Measurements from ENCODE around the gene ILF3. TPM values are rescaled to one million over a fixed set of nuclear protein-coding genes. Genes with fewer than 3 reads are reported as not detected.

Gene ILF3
- polyA plus RNA-seq, 1 donor (not counting 4 experiments of a cell fraction or from before 2014, with no cell fraction given) = 162 TPM

GRCh38 chr19:10717356-10718204 lies 63.4 kb downstream of the ILF3 start, which contains the start of gene DNM2:
TSS of gene DNM2 (plus strand) at chr19:10718079. CDS start at chr19:10718243, 164 bp downstream.
- peaks cover 28% of the 10 kb centered on the region for H4K20me1 ChIP-seq (ENCODE audit: control insufficient read depth, extremely low read depth, insufficient read depth, low read length)
- H3K9me1 ChIP-seq (ENCODE audit: control insufficient read depth, extremely low read depth, insufficient read depth, low read length) = peaks cover 10% of the 10 kb centered on the region
- H3K9me3 ChIP-seq (ENCODE audit: control insufficient read depth, low read depth, low read length) = no peaks in the 10 kb centered on the region
- peak within 1 kb of the TSS; percentile 66 for H3K27ac ChIP-seq (ENCODE audit: control insufficient read depth, insufficient read depth, low read length)
- H2AFZ ChIP-seq (ENCODE audit: control insufficient read depth, low read length) = peak within 1 kb of the TSS; percentile 82
- dilution Hi-C loops (cut with MboI; ENCODE audit: extremely low pct_ligation_motif_present, low sequenced_read_pairs) = no loop called here
- FAIRE-seq (peak; percentile 96), DNase-seq (ENCODE audit: low read depth, low spot score) (peak; percentile 99)
- peaks cover 47% of the 10 kb centered on the region for H3K79me2 ChIP-seq (ENCODE audit: control insufficient read depth, insufficient read depth, low read length)
- peaks cover 4 to 12% of the 10 kb centered on the region in 2 experiments for H3K36me3 ChIP-seq (ENCODE audit: control insufficient read depth in 2 of 2, extremely low read depth in 1 of 2, insufficient read depth in 2 of 2, low read length in 2 of 2)
- H3K4me3 ChIP-seq (ENCODE audit: control insufficient read depth in 2 of 3, extremely low read depth in 1 of 3, insufficient read depth in 2 of 3, low read depth in 1 of 3, low read length in 3 of 3) = peak within 1 kb of the TSS; percentile 82 to 92 (median 89)
- peak; percentile 73 to 96 (median 85) for TF ChIP-seq CTCF (optimal IDR thresholded peaks at IDR 0.05 in 1 of 3, IDR thresholded peaks at IDR 0.05 in 1 of 3, conservative IDR thresholded peaks at IDR 0.05 in 1 of 3; ENCODE audit: extremely low read depth in 1 of 3, insufficient read depth in 2 of 3, low read length in 3 of 3)
- TF ChIP-seq EZH2 (IDR thresholded peaks at IDR 0.05; ENCODE audit: low read length) = no peak
- peak within 1 kb of the TSS; percentile 93 for H3K4me2 ChIP-seq (ENCODE audit: control insufficient read depth, extremely low read depth, insufficient read depth, low read depth, low read length)
- peaks cover 12% of the 10 kb centered on the region for H3K4me1 ChIP-seq (ENCODE audit: control insufficient read depth, extremely low read depth, insufficient read depth, low read length)
- no peaks in the 10 kb centered on the region for H3K27me3 ChIP-seq (ENCODE audit: control insufficient read depth, extremely low read depth, insufficient read depth, low read length)
- H3K9ac ChIP-seq (ENCODE audit: control insufficient read depth, extremely low read depth, insufficient read depth, low read length) = peak within 1 kb of the TSS; percentile 86

- no peaks in the 10 kb centered on the region for H3K27me3 ChIP-seq (ENCODE audit: control insufficient read depth, extremely low read depth, insufficient read depth, low read length)
- peaks cover 31% of the 10 kb centered on the region for H4K20me1 ChIP-seq (ENCODE audit: control insufficient read depth, extremely low read depth, insufficient read depth, low read length)
- H3K9ac ChIP-seq (ENCODE audit: control insufficient read depth, extremely low read depth, insufficient read depth, low read length) = peak overlapping the region; percentile 86
- H3K27ac ChIP-seq (ENCODE audit: control insufficient read depth, insufficient read depth, low read length) = peak overlapping the region; percentile 66
- peaks cover 10% of the 10 kb centered on the region for H3K9me1 ChIP-seq (ENCODE audit: control insufficient read depth, extremely low read depth, insufficient read depth, low read length)
- peaks cover 12% of the 10 kb centered on the region for H3K4me1 ChIP-seq (ENCODE audit: control insufficient read depth, extremely low read depth, insufficient read depth, low read length)
- peak overlapping the region; percentile 93 for H3K4me2 ChIP-seq (ENCODE audit: control insufficient read depth, extremely low read depth, insufficient read depth, low read depth, low read length)
- peaks cover 3 to 4% of the 10 kb centered on the region in 2 experiments for H3K36me3 ChIP-seq (ENCODE audit: control insufficient read depth in 2 of 2, extremely low read depth in 1 of 2, insufficient read depth in 2 of 2, low read length in 2 of 2)
- TF ChIP-seq EZH2 (IDR thresholded peaks at IDR 0.05; ENCODE audit: low read length) = no peak
- no peak for TF ChIP-seq CTCF (optimal IDR thresholded peaks at IDR 0.05 in 1 of 3, IDR thresholded peaks at IDR 0.05 in 1 of 3, conservative IDR thresholded peaks at IDR 0.05 in 1 of 3; ENCODE audit: extremely low read depth in 1 of 3, insufficient read depth in 2 of 3, low read length in 3 of 3)
- peaks cover 56% of the 10 kb centered on the region for H3K79me2 ChIP-seq (ENCODE audit: control insufficient read depth, insufficient read depth, low read length)
- DNase-seq (ENCODE audit: low read depth, low spot score) (no peak), FAIRE-seq (no peak)
- no peaks in the 10 kb centered on the region for H3K9me3 ChIP-seq (ENCODE audit: control insufficient read depth, low read depth, low read length)
- dilution Hi-C loops (cut with MboI; ENCODE audit: extremely low pct_ligation_motif_present, low sequenced_read_pairs) = no loop called here
- peak overlapping the region; percentile 82 to 92 (median 89) for H3K4me3 ChIP-seq (ENCODE audit: control insufficient read depth in 2 of 3, extremely low read depth in 1 of 3, insufficient read depth in 2 of 3, low read depth in 1 of 3, low read length in 3 of 3)
- H2AFZ ChIP-seq (ENCODE audit: control insufficient read depth, low read length) = peak overlapping the region; percentile 82
These were observed 64.4 kb downstream of the ILF3 start for GRCh38 chr19:10718205-10719196.
